Thymus (tissue), 11 donors: ENCODE data around the gene CPNE8. TPM values are rescaled to one million over a fixed set of nuclear protein-coding genes. Genes with fewer than 3 reads are reported as not detected.

Experiments used
- DNase-seq, 9 donors: peaks; one replicate each; pipeline ENCODE4 v3.0.0-alpha.2; 2013; ENCODE audit warnings: low spot score in 9 of 9, low read depth in 6 of 9, missing footprints in 1 of 9
- H3K27ac ChIP-seq, 2 donors: one replicate each; pipeline ENCODE4 v1.5.1; 2013; ENCODE audit warnings: control low read depth in 1 of 2, low read depth in 1 of 2, low read length in 1 of 2, mild to moderate bottlenecking in 1 of 2, moderate library complexity in 1 of 2
- H3K27me3 ChIP-seq, 2 donors: one replicate each; pipeline ENCODE4 v1.5.1; 2013; ENCODE audit warnings: low read length in 1 of 2; ENCODE audit not compliant: control insufficient read depth in 2 of 2, insufficient read depth in 1 of 2
- H3K36me3 ChIP-seq, 2 donors: one replicate each; pipeline ENCODE4 v1.5.1; 2013; ENCODE audit warnings: low read length in 1 of 2, mild to moderate bottlenecking in 1 of 2, moderate library complexity in 1 of 2; ENCODE audit not compliant: control insufficient read depth in 2 of 2, insufficient read depth in 2 of 2
- H3K4me1 ChIP-seq, 2 donors: one replicate each; pipeline ENCODE4 v1.5.1; 2013; ENCODE audit warnings: low read length in 2 of 2; ENCODE audit not compliant: control insufficient read depth in 2 of 2, insufficient read depth in 2 of 2
- H3K4me3 ChIP-seq, 2 donors: one replicate each; pipeline ENCODE4 v1.5.1; 2013; ENCODE audit warnings: low read length in 2 of 2, control low read depth in 1 of 2, mild to moderate bottlenecking in 1 of 2
- H3K9me3 ChIP-seq, 2 donors: one replicate each; pipeline ENCODE4 v1.5.1; 2013; ENCODE audit warnings: low read length in 1 of 2, mild to moderate bottlenecking in 1 of 2; ENCODE audit not compliant: control insufficient read depth in 2 of 2, insufficient read depth in 1 of 2
- WGBS: extraction: QIAGEN DNeasy Blood & Tissue Kit; methylation state at CpG from one replicate; pipeline ENCODE4 v1.1.7; 2013; 5-methylcytosine and 5-hydroxymethylcytosine counted together
- polyA plus RNA-seq: library from polyadenylated mRNA; stranded (reverse); fragments of 200-250 nt; gene quantifications from one replicate; pipeline ENCODE4 v1.2.3, GENCODE V29; 2013
- total RNA-seq: library from RNA; stranded (reverse); fragments of 120-200 nt; gene quantifications from one replicate; pipeline ENCODE4 v1.2.4, GENCODE V29; 2013
- donor health status: healthy.

The CPNE8 gene
- total and polyA plus RNA-seq, 2 donors, result 5.1 to 13.4 TPM

GRCh38 chr12:38921025-38921677 lies 15.8 kb upstream of the CPNE8 start:
- DNase-seq, result peak in 4 of 9 donors; percentile 3 to 22 (median 12)
- Histone ChIP-seq H3K27me3 (no peaks in the 10 kb centered on the region), H3K27ac (no peak overlapping the region), H3K4me3 (no peak overlapping the region), H3K9me3 (no peaks in the 10 kb centered on the region), H3K4me1 (no peaks in the 10 kb centered on the region), H3K36me3 (no peaks in the 10 kb centered on the region)
- 29% methylated on average over 2 of the region's 2 CpGs for whole genome bisulfite sequencing

GRCh38 chr12:38919191-38919590 lies 13.8 kb upstream of the CPNE8 start:
- Histone ChIP-seq H3K27me3 (no peaks in the 10 kb centered on the region), H3K4me1 (no peaks in the 10 kb centered on the region), H3K27ac (no peak overlapping the region), H3K4me3 (no peak overlapping the region), H3K36me3 (no peaks in the 10 kb centered on the region), H3K9me3 (no peaks in the 10 kb centered on the region)
- WGBS, result 82% methylated on average over 5 of the region's 5 CpGs
- DNase-seq, result no peak

GRCh38 chr12:38915429-38916182 lies 10.2 kb upstream of the CPNE8 start:
- Histone ChIP-seq H3K4me1 (no peaks in the 10 kb centered on the region), H3K9me3 (no peaks in the 10 kb centered on the region), H3K4me3 (no peak overlapping the region), H3K36me3 (no peaks in the 10 kb centered on the region), H3K27me3 (no peaks in the 10 kb centered on the region), H3K27ac (no peak overlapping the region)
- no peak for DNase-seq
- WGBS, result 75% methylated on average over 3 of the region's 3 CpGs

- no peaks in the 10 kb centered on the region for H3K27me3 ChIP-seq
- H3K27ac ChIP-seq, result no peak overlapping the region
- no peak for DNase-seq
- no peaks in the 10 kb centered on the region for H3K4me1 ChIP-seq
- H3K4me3 ChIP-seq, result no peak overlapping the region
- H3K9me3 ChIP-seq, result no peaks in the 10 kb centered on the region
- 92% methylated on average over 5 of the region's 5 CpGs for WGBS
- H3K36me3 ChIP-seq, result no peaks in the 10 kb centered on the region
Measured at GRCh38 chr12:38912116-38912515, 6.7 kb upstream of the CPNE8 start.

GRCh38 chr12:38911611-38912010 lies 6.2 kb upstream of the CPNE8 start:
- Histone ChIP-seq H3K4me3 (no peak overlapping the region), H3K9me3 (no peaks in the 10 kb centered on the region), H3K27me3 (peaks cover 0 to 4% of the 10 kb centered on the region in 2 donors), H3K27ac (no peak overlapping the region), H3K4me1 (peaks cover 0 to 3% of the 10 kb centered on the region in 2 donors), H3K36me3 (no peaks in the 10 kb centered on the region)
- no peak for DNase-seq
- WGBS, result 67% methylated on average over 1 of the region's 1 CpG

- DNase-seq, result no peak
- Histone ChIP-seq H3K4me1 (peaks cover 0 to 17% of the 10 kb centered on the region in 2 donors), H3K27ac (no peak overlapping the region), H3K9me3 (no peaks in the 10 kb centered on the region), H3K27me3 (peaks cover 0 to 21% of the 10 kb centered on the region in 2 donors), H3K4me3 (peak overlapping the region in 1 of 2 donors; percentile 62), H3K36me3 (no peaks in the 10 kb centered on the region)
- 88% methylated on average over 6 of the region's 6 CpGs for WGBS
Measured at GRCh38 chr12:38907201-38907923, 2.0 kb upstream of the CPNE8 start.

GRCh38 chr12:38906482-38907200 lies 1.2 kb upstream of the CPNE8 start:
- no peaks in the 10 kb centered on the region for H3K36me3 ChIP-seq
- peak in 8 of 9 donors; percentile 48 to 80 (median 56) for DNase-seq
- under 1% methylated on average over 36 of the region's 36 CpGs for WGBS
- H3K27me3 ChIP-seq, result peaks cover 0 to 21% of the 10 kb centered on the region in 2 donors
- H3K4me3 ChIP-seq, result peak overlapping the region; percentile 49 to 62
- peak overlapping the region in 1 of 2 donors; percentile 32 for H3K27ac ChIP-seq
- peaks cover 0 to 17% of the 10 kb centered on the region in 2 donors for H3K4me1 ChIP-seq
- no peaks in the 10 kb centered on the region for H3K9me3 ChIP-seq

- 20% methylated on average over 49 of the region's 49 CpGs for WGBS
- Histone ChIP-seq H3K36me3 (no peaks in the 10 kb centered on the region), H3K27me3 (peaks cover 0 to 21% of the 10 kb centered on the region in 2 donors), H3K4me1 (peaks cover 0 to 17% of the 10 kb centered on the region in 2 donors), H3K9me3 (no peaks in the 10 kb centered on the region), H3K27ac (peak overlapping the region; percentile 74 to 78), H3K4me3 (peak overlapping the region; percentile 49 to 62)
- DNase-seq, result peak in 7 of 9 donors; percentile 20 to 65 (median 31)
Measured at GRCh38 chr12:38904537-38905479, 583 bp downstream of the CPNE8 start.
